Right lobe of liver (tissue), 4 donors: ENCODE measurements around the gene ETFDH.

Experiments
- CTCF ChIP-seq, 4 donors: fragments of 200-600 bp in 3 of 4; fragments of 450-650 bp in 1 of 4; IDR thresholded peaks; one replicate each; pipeline versions ENCODE4 v1.5.1 to v1.8.0; 2016 to 2022; ENCODE audit warnings: antibody characterized with exemption in 4 of 4, mild to moderate bottlenecking in 2 of 4
- POLR2A ChIP-seq: fragments of 450-650 bp; IDR thresholded peaks from one replicate; pipeline ENCODE4 v1.6.1; 2017; ENCODE audit warnings: antibody characterized with exemption, mild to moderate bottlenecking
- donor health status: DM: no; HTN: no; CAD: no.
- donor health status: DM: no; HTN: no; CAD: no.
- donor health status: DM: no; HTN: yes; CAD: no.

GRCh38 chr4:158624889-158625478, 47.1 kb upstream of the ETFDH start:
- TF ChIP-seq CTCF (IDR thresholded peaks at IDR 0.05), result peak; percentile 68 to 84 (median 75)
- no peak for TF ChIP-seq POLR2A
